Osteocyte (in vitro differentiated cells): ENCODE data around the gene FAM177A1. TPM values are rescaled to one million over a fixed set of nuclear protein-coding genes. Genes with fewer than 3 reads are reported as not detected.
"Not testable (repeated sequence)": the region's sequence is repeated elsewhere in the genome, so short reads cannot be mapped to it uniquely, and the experiment has no call there.

Source experiments
- DNase-seq: peaks from one replicate; pipeline ENCODE4 v3.0.0; 2021; ENCODE audit warnings: mixed read lengths; ENCODE audit not compliant: unreplicated experiment; ENCODE audit errors: extremely low spot score
- H3K27ac Mint-ChIP-seq: one replicate; pipeline ENCODE4 v1.8.0; 2021; ENCODE audit warnings: mild to moderate bottlenecking, mixed read lengths; ENCODE audit not compliant: unreplicated experiment
- H3K27me3 Mint-ChIP-seq: one replicate; pipeline ENCODE4 v1.8.0; 2021; ENCODE audit warnings: mixed read lengths; ENCODE audit not compliant: unreplicated experiment
- H3K36me3 Mint-ChIP-seq: one replicate; pipeline ENCODE4 v1.8.0; 2021; ENCODE audit warnings: mixed read lengths; ENCODE audit not compliant: unreplicated experiment
- H3K4me1 Mint-ChIP-seq: one replicate; pipeline ENCODE4 v1.8.0; 2021; ENCODE audit warnings: mixed read lengths; ENCODE audit not compliant: unreplicated experiment
- H3K4me3 Mint-ChIP-seq: one replicate; pipeline ENCODE4 v1.8.0; 2021; ENCODE audit warnings: mild to moderate bottlenecking, moderate library complexity, mixed read lengths; ENCODE audit not compliant: unreplicated experiment
- H3K9me3 Mint-ChIP-seq: one replicate; pipeline ENCODE4 v1.8.0; 2021; ENCODE audit warnings: mixed read lengths; ENCODE audit not compliant: unreplicated experiment
- total RNA-seq: library from RNA; stranded (reverse); gene quantifications from 2 replicates; pipeline ENCODE4 v1.2.1, GENCODE V29; 2021
- TF ChIP-seq, protein P1 (sequence below): fragments of 200-600 bp; sonication (generic); IDR thresholded peaks from 2 replicates; pipeline ENCODE4 v1.5.0; 2021; ENCODE audit warnings: antibody characterized with exemption, mild to moderate bottlenecking, moderate library complexity

The FAM177A1 gene
- total RNA-seq, 1 donor from 2014 or later: 76.5 TPM

DNA sequence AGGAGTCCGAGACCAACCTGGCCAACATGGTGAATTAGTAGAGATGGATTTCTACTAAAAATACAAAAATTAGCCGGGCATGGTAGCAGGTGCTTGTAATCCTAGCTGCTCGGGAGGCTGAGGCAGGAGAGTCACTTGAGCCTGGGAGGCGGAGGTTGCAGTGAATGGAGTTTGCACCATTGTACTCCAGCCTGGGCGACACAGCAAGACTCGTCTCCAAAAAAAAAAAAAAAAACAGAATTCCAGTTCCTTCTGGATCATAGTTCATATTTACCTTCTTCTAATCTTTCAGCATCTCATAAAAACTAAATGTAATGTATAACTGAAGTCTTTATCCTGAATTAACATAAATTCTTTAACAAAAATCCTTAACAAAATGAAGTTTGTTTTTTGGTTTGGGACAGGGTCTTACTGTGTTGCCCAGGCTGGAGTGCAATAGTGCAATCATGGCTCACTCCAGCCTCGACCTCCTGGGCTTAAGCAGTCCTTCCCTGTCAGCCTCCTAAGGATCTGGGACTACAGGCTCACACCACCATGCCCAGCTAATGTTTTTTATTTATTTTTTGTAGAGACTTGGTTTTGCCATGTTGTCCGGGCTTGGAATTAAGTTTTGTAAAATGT, 37.6 kb downstream of the FAM177A1 start:
- no peaks in the 10 kb centered on the region for H3K9me3 Mint-ChIP-seq
- H3K4me3 Mint-ChIP-seq: no peak overlapping the region
- DNase-seq: no peak
- H3K27me3 Mint-ChIP-seq: no peaks in the 10 kb centered on the region
- H3K4me1 Mint-ChIP-seq: no peaks in the 10 kb centered on the region
- H3K36me3 Mint-ChIP-seq: peaks cover 49% of the 10 kb centered on the region
- H3K27ac Mint-ChIP-seq: no peak overlapping the region
- TF ChIP-seq, protein P1, sequence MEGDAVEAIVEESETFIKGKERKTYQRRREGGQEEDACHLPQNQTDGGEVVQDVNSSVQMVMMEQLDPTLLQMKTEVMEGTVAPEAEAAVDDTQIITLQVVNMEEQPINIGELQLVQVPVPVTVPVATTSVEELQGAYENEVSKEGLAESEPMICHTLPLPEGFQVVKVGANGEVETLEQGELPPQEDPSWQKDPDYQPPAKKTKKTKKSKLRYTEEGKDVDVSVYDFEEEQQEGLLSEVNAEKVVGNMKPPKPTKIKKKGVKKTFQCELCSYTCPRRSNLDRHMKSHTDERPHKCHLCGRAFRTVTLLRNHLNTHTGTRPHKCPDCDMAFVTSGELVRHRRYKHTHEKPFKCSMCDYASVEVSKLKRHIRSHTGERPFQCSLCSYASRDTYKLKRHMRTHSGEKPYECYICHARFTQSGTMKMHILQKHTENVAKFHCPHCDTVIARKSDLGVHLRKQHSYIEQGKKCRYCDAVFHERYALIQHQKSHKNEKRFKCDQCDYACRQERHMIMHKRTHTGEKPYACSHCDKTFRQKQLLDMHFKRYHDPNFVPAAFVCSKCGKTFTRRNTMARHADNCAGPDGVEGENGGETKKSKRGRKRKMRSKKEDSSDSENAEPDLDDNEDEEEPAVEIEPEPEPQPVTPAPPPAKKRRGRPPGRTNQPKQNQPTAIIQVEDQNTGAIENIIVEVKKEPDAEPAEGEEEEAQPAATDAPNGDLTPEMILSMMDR: no peak

DNA sequence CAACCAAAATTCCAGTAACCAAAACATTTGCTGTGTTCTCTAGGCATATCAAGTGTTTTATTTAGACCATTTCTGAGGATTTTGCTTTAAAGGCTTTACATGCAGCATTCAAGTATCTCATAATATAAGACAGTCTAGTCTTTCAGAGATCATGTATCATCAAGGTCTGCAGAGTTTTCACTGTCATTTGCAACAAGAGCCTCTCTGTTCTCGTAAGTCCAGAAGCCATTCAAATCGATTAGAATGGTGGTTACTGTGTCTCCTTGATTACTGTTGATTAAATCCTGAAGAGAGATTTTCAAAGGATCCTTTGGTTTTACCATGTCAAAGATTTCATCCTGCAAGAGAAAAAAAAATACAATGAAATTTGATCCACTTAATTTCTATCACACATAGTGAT, 39.4 kb downstream of the FAM177A1 start:
- Mint-ChIP-seq H3K36me3 (peaks cover 49% of the 10 kb centered on the region), H3K27ac (no peak overlapping the region), H3K4me3 (no peak overlapping the region), H3K9me3 (no peaks in the 10 kb centered on the region), H3K4me1 (no peaks in the 10 kb centered on the region), H3K27me3 (no peaks in the 10 kb centered on the region)
- TF ChIP-seq, protein P1: no peak
- no peak for DNase-seq

DNA sequence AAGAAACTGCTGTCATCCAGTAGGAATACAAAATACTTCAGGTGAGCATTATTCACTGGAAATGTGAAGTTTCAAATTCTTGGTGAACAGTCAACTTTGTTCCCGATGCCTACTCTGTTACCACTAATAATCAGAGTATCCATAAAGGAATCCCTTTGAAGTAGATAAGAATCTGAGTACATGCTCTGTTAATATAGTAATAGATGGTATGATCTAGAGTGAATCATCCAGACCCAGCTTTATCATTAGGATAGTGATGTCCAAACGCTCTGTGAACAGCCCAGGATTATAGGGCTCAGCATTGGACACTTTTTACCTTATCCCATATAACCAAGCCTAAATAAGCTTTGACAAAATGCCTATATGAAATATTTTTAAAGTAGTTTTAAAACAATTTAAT, 42.4 kb downstream of the FAM177A1 start:
- Mint-ChIP-seq H3K27me3 (no peaks in the 10 kb centered on the region), H3K27ac (no peak overlapping the region), H3K4me1 (no peaks in the 10 kb centered on the region), H3K4me3 (no peak overlapping the region), H3K9me3 (no peaks in the 10 kb centered on the region), H3K36me3 (peaks cover 50% of the 10 kb centered on the region)
- no peak for DNase-seq
- TF ChIP-seq, protein P1: no peak

DNA sequence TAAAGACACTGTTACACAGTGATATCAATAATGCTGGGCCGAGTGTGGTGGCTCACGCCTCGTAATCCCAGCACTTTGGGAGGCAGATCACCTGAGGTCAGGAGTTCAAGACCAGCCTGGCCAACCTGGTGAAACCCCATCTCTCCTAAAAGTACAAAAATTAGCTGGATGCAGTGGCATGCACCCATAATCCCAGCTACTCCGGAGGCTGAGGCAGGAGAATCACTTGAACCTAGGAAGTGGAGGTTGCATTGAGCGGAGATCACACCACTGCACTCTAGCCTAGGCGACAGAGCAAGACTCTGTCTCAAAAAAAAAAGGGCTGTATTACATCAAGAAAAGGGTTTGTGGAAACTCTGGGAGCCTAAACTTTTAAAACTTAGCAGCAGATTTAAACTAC, 48.6 kb downstream of the FAM177A1 start:
- not testable (repeated sequence) for H3K27me3 Mint-ChIP-seq, H3K4me1 Mint-ChIP-seq, H3K4me3 Mint-ChIP-seq, H3K27ac Mint-ChIP-seq, DNase-seq, H3K9me3 Mint-ChIP-seq
- H3K36me3 Mint-ChIP-seq: peaks cover 43% of the 10 kb centered on the region

DNA sequence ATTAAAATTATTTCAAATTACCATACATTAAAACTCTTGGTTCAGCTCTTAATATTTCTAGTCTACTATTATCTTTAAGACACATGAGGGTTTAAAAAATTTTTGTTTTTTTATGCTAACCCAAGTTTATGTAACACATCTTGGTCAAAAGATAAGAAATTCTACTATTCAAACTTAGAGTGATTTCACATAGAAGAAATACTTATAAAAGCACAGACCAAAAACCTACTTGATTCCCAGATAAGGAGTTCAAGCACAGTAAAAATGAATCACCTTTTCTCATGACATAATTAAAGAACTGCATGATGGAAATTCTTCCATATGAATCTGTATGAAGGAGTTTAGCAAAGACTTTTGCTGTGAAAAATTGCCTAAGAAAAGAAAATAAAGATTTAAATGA, 61.8 kb downstream of the FAM177A1 start:
- H3K4me3 Mint-ChIP-seq: no peak overlapping the region
- no peaks in the 10 kb centered on the region for H3K9me3 Mint-ChIP-seq
- DNase-seq: no peak
- no peak overlapping the region for H3K27ac Mint-ChIP-seq
- peaks cover 53% of the 10 kb centered on the region for H3K36me3 Mint-ChIP-seq
- TF ChIP-seq, protein P1: no peak
- no peaks in the 10 kb centered on the region for H3K27me3 Mint-ChIP-seq
- H3K4me1 Mint-ChIP-seq: no peaks in the 10 kb centered on the region

DNA sequence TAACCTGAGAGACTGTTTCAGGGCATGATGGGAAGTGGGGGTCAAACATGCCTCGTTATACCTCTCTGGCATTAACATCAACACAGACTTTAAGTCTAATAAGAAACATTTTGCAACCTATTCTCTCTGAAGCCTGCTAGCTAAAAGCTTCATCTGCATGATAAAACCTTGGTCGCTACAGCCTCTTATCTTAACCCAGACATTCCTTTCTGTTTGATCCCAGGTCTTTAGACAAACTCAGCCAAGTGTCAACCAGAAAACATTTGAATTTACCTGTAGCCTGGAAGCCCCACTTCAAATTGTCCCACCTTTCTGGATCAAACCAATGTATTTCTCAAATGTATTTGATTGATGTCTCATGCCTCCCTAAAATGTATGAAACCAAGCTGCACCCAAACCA, 66.6 kb downstream of the FAM177A1 start:
- no peak overlapping the region for H3K4me3 Mint-ChIP-seq
- no peaks in the 10 kb centered on the region for H3K27me3 Mint-ChIP-seq
- no peaks in the 10 kb centered on the region for H3K9me3 Mint-ChIP-seq
- no peak for DNase-seq
- TF ChIP-seq, protein P1: no peak
- peak overlapping the region; percentile 29 for H3K27ac Mint-ChIP-seq
- peaks cover 3% of the 10 kb centered on the region for H3K4me1 Mint-ChIP-seq
- peaks cover 51% of the 10 kb centered on the region for H3K36me3 Mint-ChIP-seq
